ENCODE measurements around the gene NSMCE4A.

The NSMCE4A gene

GRCh38 chr10:122012731-122013130 lies 37.7 kb upstream of the NSMCE4A start:
- in situ Hi-C loops (cut with HindIII; ENCODE audit: low pct_ligation_motif_present, low sequenced_read_pairs) = no loop called here
- DNase-seq = no peak
- no peak for TF ChIP-seq CTCF (IDR thresholded peaks at IDR 0.05; ENCODE audit: low read depth, low read length, missing control alignments)
- Histone ChIP-seq H3K4me3 (ENCODE audit: low read depth, low read length) (no peak overlapping the region), H3K36me3 (replicated peaks) (no peaks in the 10 kb centered on the region), H3K27ac (no peak overlapping the region), H3K27me3 (replicated peaks) (no peaks in the 10 kb centered on the region)

GRCh38 chr10:122010405-122011050 lies 35.5 kb upstream of the NSMCE4A start:
- H3K27me3 ChIP-seq (replicated peaks) = no peaks in the 10 kb centered on the region
- no peak overlapping the region for H3K27ac ChIP-seq
- DNase-seq = no peak
- no peak overlapping the region for H3K4me3 ChIP-seq (ENCODE audit: low read depth, low read length)
- H3K36me3 ChIP-seq (replicated peaks) = no peaks in the 10 kb centered on the region
- in situ Hi-C loops (cut with HindIII; ENCODE audit: low pct_ligation_motif_present, low sequenced_read_pairs) = no loop called here
- no peak for TF ChIP-seq CTCF (IDR thresholded peaks at IDR 0.05; ENCODE audit: low read depth, low read length, missing control alignments)

- no peaks in the 10 kb centered on the region for H3K36me3 ChIP-seq (replicated peaks)
- in situ Hi-C loops (cut with HindIII; ENCODE audit: low pct_ligation_motif_present, low sequenced_read_pairs) = no loop called here
- no peak overlapping the region for H3K4me3 ChIP-seq (ENCODE audit: low read depth, low read length)
- no peaks in the 10 kb centered on the region for H3K27me3 ChIP-seq (replicated peaks)
- TF ChIP-seq CTCF (IDR thresholded peaks at IDR 0.05; ENCODE audit: low read depth, low read length, missing control alignments) = no peak
- H3K27ac ChIP-seq = no peak overlapping the region
- DNase-seq = no peak
Measured at GRCh38 chr10:122007415-122007814, 32.4 kb upstream of the NSMCE4A start.

GRCh38 chr10:122001698-122002097 lies 26.7 kb upstream of the NSMCE4A start:
- no peak for DNase-seq
- Histone ChIP-seq H3K4me3 (ENCODE audit: low read depth, low read length) (no peak overlapping the region), H3K36me3 (replicated peaks) (no peaks in the 10 kb centered on the region), H3K27ac (no peak overlapping the region), H3K27me3 (replicated peaks) (no peaks in the 10 kb centered on the region)
- in situ Hi-C loops (cut with HindIII; ENCODE audit: low pct_ligation_motif_present, low sequenced_read_pairs) = no loop called here
- no peak for TF ChIP-seq CTCF (IDR thresholded peaks at IDR 0.05; ENCODE audit: low read depth, low read length, missing control alignments)

GRCh38 chr10:121999301-121999700 lies 24.3 kb upstream of the NSMCE4A start:
- no peak for DNase-seq
- Histone ChIP-seq H3K27ac (no peak overlapping the region), H3K36me3 (replicated peaks) (no peaks in the 10 kb centered on the region), H3K4me3 (ENCODE audit: low read depth, low read length) (no peak overlapping the region), H3K27me3 (replicated peaks) (no peaks in the 10 kb centered on the region)
- in situ Hi-C loops (cut with HindIII; ENCODE audit: low pct_ligation_motif_present, low sequenced_read_pairs) = no loop called here
- no peak for TF ChIP-seq CTCF (IDR thresholded peaks at IDR 0.05; ENCODE audit: low read depth, low read length, missing control alignments)

GRCh38 chr10:121998462-121998861 lies 23.4 kb upstream of the NSMCE4A start:
- Histone ChIP-seq H3K27me3 (replicated peaks) (no peaks in the 10 kb centered on the region), H3K36me3 (replicated peaks) (no peaks in the 10 kb centered on the region), H3K4me3 (ENCODE audit: low read depth, low read length) (no peak overlapping the region), H3K27ac (no peak overlapping the region)
- in situ Hi-C loops (cut with HindIII; ENCODE audit: low pct_ligation_motif_present, low sequenced_read_pairs) = no loop called here
- no peak for DNase-seq
- TF ChIP-seq CTCF (IDR thresholded peaks at IDR 0.05; ENCODE audit: low read depth, low read length, missing control alignments) = no peak

All from brain microvascular endothelial cell (primary cell).